Endothelial cell of hepatic sinusoid (primary cell): Measurements from ENCODE around the gene PPP3CA.
"Not testable (repeated sequence)": the region's sequence is repeated elsewhere in the genome, so short reads cannot be mapped to it uniquely, and the experiment has no call there.

Source experiments
- in situ Hi-C: cut with HindIII; loops from 2 replicates; pipeline ENCODE4 v1.10.0; 2017; ENCODE audit warnings: low sequenced_read_pairs

Gene PPP3CA

GRCh38 chr4:101027721-101028120, 319.6 kb downstream of the PPP3CA start:
- in situ Hi-C loops, result no loop called here

GRCh38 chr4:101025755-101026154, 321.6 kb downstream of the PPP3CA start:
- in situ Hi-C loops, result no loop called here

DNA sequence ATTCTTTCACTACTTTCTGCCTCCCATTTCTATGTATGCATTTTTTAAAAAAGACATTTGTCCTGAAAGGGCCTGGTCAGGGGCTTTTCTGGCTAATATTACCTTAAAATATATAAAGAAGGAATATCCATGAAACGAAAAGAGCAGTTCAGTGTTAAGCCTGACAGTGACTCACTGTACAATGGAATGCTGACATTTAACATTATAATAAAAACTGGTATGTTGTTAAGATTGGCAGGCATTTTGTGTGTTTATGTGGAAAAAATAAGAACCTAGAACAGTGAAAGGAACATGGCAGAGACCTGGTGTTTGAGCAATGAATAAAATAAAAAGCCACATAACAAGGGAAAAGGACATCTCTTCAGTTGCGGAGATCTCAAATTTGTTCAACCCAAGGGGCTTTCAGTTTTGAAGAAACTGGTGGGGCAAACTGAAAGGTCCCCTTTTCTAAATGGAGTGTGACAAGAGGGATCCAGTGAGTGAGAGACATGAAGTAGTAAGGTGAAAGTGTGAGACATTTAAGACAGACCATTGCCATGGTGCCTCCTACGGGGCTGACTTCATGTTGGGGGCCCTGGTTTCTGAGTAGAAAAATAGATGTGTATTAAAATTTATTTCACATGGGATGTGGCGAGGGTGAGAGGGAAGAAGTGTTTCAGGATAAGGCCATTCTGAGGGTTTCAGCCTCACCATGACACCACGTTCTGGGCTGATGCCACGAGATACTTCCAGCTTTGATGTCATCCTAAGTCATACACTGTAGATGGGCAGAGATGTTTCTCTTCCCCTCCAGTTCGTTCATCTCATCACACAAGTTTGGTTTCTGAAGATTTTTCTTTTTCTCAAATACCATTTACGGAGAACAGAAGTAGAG, 324.9 kb downstream of the PPP3CA start:
- in situ Hi-C loops, result no loop called here

DNA sequence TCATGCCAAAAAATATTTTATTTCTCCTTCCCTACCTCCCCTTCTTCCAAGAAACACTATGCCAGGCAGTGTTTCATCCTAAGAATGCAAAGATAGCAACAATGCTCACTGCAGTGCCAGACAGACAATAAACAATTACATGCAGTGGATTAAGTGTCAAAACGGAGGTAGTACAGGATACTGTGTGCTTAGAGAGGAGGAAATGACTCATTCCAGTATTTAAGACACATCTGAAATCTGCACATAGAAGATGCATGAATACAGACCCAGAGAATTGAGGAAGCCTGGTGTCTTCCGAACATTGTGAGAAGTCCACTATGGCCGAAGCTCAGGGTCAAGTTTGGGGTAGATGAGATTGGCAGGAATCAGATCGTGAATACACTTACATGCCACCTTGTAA, 326.4 kb downstream of the PPP3CA start:
- in situ Hi-C loops, result no loop called here

DNA sequence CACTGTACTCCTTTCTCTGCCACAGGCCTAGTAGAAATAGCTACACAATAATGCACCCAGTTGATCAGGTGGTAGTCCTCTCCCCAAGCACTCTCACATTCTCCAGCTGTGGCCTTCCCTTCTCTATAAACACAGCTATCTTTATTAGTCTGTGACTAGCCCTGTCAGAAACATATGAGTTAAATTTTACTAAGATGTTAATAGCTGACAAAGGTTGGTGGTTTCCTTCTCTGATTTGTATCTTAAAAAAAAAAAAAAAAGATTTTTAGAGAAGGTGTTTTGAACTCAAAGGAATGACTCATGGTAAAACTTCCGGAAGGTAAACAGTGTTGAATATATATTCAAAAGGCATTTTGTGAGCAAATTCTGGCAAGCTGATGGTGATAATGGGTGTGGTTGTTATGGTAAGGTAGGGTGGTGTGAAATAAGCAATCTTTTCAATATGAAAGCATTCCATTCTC, 327.4 kb downstream of the PPP3CA start:
- in situ Hi-C loops, result no loop called here

- in situ Hi-C loops, result no loop called here
Measured at GRCh38 chr4:101019313-101019712, 328.0 kb downstream of the PPP3CA start.

DNA sequence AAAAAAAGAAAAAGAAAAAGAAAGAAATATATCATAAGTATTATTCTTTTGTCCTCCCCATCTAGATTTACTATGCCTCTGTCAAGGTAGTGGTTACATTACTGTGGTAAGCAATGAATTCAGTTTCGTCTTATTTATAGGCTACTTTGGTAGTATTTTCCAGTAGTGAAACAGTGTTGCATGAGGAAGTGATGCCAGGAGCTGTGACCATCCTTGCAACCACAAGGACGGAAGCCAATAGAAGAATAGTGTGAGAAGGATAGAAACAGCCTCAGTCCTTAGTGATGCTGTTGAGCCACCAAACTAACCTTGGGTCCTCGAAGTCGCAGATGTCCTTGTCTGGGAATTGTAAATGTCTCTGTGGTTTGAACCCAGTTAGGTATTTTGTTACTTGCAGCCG, 328.5 kb downstream of the PPP3CA start:
- in situ Hi-C loops, result no loop called here

GRCh38 chr4:101014417-101014816, 332.9 kb downstream of the PPP3CA start:
- in situ Hi-C loops, result no loop called here

- in situ Hi-C loops, result no loop called here
Measured at GRCh38 chr4:101010987-101011386, 336.3 kb downstream of the PPP3CA start.

DNA sequence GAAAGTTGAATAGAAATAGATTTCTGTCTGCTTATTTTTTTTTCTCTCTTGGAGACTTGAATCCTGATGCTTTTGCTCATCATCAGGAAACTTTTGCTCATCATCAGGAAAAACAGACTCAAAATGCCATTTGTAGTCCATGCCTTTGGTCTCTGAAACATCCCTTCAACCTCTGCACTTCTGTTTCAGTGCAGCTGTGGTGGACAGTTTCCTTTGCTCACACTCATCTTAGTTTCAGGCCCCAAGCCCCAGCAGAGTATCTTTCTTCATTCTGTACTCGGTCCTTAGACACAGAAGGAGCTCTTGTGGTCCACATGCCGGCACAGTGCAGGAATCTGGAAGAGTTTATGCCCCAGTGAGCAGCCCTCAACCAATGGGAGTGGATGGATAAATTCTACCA, 337.9 kb downstream of the PPP3CA start:
- in situ Hi-C loops, result no loop called here

- in situ Hi-C loops, result no loop called here
Measured at GRCh38 chr4:101008503-101008902, 338.8 kb downstream of the PPP3CA start.

DNA sequence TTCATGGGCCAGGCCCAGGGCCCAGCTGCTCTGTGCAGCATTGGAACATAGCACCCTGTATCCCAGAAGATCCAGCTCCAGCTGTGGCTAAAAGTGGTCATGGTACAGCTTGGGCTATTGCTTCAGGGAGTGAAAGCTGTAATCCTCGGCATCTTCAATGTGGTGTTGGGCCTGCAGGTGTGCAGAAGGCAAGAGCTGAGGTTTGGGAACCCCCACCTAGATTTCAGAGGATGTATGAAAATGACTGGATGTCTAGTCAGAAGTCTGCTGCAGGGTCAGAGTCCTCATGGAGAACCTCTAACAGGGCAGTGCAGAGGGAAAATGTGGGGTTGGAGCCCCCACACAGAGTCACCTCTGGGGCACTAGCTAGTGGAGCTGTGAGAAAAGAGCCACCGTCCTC, 341.7 kb downstream of the PPP3CA start:
- in situ Hi-C loops, result no loop called here

GRCh38 chr4:101000496-101000895, 346.8 kb downstream of the PPP3CA start:
- in situ Hi-C loops, result no loop called here

- in situ Hi-C loops, result no loop called here
Measured at GRCh38 chr4:100995671-100996070, 351.7 kb downstream of the PPP3CA start.

DNA sequence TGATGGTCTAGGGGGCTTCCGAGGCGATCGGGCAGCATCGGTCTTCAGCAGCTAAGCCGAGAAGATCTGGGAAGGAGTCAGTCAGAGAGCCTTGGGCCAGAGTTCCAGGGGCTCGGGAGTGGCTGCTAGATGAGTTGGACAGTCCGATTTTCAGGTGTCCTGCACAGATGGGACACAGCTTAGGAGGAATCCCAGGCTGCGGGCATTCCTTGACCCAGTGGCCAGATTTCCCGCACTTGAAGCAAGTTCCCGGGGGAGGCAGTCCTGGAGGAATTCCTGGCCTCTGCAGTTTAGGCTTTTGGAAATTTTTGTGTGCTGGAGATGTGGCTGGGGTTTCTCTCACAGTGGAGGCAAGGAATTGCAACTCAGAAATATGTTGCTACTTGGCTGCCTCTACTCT, 352.3 kb downstream of the PPP3CA start:
- in situ Hi-C loops, result not testable (repeated sequence)

DNA sequence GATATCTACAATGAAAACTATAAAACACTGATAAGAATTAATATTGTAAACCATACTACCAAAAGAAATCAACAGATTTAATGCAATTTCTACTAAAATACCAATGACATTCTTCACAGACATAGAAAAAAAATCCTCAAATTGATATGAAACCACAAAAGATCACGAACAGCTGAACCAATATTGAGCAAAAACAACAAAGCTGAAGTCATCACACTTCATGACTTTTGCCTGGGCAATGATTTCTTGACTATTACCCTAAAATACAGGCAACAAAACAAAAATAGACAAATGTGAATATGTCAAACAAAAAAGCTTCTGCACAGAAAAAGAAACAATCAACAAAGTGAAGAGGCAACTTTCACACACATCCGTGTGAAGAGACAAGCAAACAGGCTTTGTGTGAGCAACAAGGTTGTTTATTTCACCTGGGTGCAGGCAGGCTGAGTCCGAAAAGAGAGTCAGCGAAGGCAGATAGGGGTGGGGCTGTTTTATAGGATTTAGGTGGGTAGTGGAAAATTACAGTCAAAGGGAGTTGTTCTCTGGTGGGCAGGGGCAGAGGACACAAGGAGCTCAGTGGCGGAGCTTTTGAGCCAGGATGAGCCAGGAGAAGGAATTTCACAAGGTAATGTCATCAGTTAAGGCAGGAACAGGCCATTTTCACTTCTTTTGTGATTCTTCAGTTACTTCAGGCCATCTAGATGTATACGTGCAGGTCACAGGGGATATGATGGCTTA, 355.8 kb downstream of the PPP3CA start:
- in situ Hi-C loops, result not testable (repeated sequence)

GRCh38 chr4:100989401-100989800, 357.9 kb downstream of the PPP3CA start:
- in situ Hi-C loops, result no loop called here

DNA sequence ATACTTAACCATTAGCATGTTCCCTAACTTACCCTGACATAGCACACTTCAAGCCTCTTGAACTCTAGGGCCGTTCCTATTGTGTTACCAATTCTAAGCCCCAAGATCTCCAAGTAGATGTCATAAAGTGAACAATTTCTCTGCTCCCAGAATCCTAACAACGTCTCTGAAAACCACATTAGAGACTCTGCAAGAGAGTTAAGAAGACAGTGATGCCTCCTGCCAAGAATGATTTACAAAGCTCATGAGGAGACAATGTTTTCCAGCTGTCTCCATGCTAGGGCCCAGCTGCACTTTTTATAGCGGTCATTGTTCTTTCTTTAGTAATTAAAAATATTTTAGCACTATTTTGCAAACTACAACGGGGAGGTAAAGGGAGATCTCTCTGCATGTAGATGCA, 358.4 kb downstream of the PPP3CA start:
- in situ Hi-C loops, result no loop called here

DNA sequence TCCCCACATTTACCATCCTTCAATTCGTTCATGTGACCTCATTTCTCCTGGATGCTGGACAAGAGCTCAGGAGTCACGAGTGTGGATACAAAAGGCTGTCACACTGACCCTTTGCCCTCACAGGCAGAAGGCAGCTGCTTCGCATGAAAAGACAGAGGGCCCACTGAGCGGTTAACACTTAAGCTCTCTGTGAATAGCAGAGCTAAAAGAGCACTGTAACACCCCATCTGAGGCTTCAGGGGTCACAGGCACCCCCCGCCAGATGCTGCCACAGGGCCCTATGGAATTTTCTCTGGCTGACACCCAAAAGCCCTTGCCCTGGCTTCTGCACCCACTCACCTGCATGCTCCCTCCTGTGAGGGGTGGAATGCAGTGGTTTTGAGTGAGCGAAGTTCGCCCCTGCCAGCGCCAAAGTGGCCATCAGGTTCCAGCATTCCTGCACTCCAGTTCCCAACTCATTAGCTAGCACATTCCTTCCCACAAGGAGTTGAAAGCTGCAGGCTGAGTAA, 360.9 kb downstream of the PPP3CA start:
- in situ Hi-C loops, result no loop called here

DNA sequence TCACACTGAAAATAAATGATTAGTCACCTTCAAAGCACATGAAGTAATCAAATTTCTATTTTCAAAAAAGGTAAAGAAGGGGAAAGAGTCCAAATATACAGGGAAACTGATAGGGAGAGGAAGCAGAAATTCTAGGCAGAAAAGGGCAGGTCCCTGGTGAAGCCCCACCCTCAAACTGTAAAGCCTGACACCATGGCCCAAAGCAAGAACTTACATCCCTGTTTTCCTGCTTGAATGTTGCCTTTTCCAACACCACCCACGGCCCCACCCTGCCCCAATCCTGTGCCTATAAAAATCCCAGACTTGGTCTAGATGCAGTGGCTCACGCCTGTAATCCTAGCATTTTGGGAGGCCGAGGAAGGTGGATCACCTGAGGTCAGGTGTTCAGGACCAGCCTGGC, 361.8 kb downstream of the PPP3CA start:
- in situ Hi-C loops, result no loop called here

DNA sequence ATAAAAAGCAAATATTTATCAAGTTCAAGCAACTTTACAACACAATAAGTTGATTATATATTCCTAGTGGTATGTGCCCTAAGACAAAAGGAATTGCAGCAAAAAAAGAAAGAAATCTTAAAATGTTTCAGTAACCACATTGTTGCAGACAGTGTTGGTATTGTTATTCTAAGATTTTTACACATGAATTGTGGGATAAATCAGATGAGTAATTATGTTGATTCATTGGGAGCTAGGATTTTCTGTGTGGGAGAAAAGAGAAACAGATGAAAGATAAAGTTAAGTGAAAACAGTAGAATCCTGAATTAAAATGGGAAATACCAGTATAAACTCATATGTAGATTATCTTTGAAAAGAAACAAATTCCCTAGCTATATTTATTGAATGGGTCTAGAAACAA, 362.4 kb downstream of the PPP3CA start:
- in situ Hi-C loops, result no loop called here

- in situ Hi-C loops, result no loop called here
Measured at GRCh38 chr4:100983426-100983825, 363.9 kb downstream of the PPP3CA start.
